Right lobe of liver (tissue), 4 donors: ENCODE data around the gene KIT.

Source experiments
- POLR2A ChIP-seq: fragments of 450-650 bp; IDR thresholded peaks from one replicate; pipeline ENCODE4 v1.6.1; 2017; ENCODE audit warnings: antibody characterized with exemption, mild to moderate bottlenecking
- TF ChIP-seq, protein P1 (sequence below), 4 donors: fragments of 200-600 bp in 3 of 4; fragments of 450-650 bp in 1 of 4; IDR thresholded peaks; one replicate each; pipeline versions ENCODE4 v1.5.1 to v1.8.0; 2016 to 2022; ENCODE audit warnings: antibody characterized with exemption in 4 of 4, mild to moderate bottlenecking in 2 of 4
- donor health status: DM: no; HTN: no; CAD: no.
- donor health status: DM: no; HTN: no; CAD: no.
- donor health status: DM: no; HTN: yes; CAD: no.

GRCh38 chr4:54723820-54724219 is 66.1 kb downstream of the KIT start:
- TF ChIP-seq, protein P1, sequence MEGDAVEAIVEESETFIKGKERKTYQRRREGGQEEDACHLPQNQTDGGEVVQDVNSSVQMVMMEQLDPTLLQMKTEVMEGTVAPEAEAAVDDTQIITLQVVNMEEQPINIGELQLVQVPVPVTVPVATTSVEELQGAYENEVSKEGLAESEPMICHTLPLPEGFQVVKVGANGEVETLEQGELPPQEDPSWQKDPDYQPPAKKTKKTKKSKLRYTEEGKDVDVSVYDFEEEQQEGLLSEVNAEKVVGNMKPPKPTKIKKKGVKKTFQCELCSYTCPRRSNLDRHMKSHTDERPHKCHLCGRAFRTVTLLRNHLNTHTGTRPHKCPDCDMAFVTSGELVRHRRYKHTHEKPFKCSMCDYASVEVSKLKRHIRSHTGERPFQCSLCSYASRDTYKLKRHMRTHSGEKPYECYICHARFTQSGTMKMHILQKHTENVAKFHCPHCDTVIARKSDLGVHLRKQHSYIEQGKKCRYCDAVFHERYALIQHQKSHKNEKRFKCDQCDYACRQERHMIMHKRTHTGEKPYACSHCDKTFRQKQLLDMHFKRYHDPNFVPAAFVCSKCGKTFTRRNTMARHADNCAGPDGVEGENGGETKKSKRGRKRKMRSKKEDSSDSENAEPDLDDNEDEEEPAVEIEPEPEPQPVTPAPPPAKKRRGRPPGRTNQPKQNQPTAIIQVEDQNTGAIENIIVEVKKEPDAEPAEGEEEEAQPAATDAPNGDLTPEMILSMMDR (IDR thresholded peaks at IDR 0.05): no peak
- no peak for TF ChIP-seq POLR2A
